Measurements from ENCODE around the gene PNMT. TPM values are rescaled to one million over a fixed set of nuclear protein-coding genes. Genes with fewer than 3 reads are reported as not detected.
A peak's percentile ranks its signal among the peaks of the same experiment; 100 is the strongest.

Gene PNMT
- total and polyA plus RNA-seq, 2 of the 13 experiments (the other 11 are each of a cell fraction or from before 2014, with no cell fraction given): 0.25 TPM; not detected in 1

GRCh38 chr17:39667945-39668924 is at the start of gene PNMT (continued):
- peak; percentile 51; the same call in 1 of the 2 replicates for TF ChIP-seq GMEB1 (CRISPR knock-in tag; IDR thresholded peaks at IDR 0.05; ENCODE audit: borderline replicate concordance)
- no peak for TF ChIP-seq SMARCE1 (IDR thresholded peaks at IDR 0.05; ENCODE audit: borderline replicate concordance)
- peak; percentile 87 for TF ChIP-seq ZNF33B (CRISPR knock-in tag; IDR thresholded peaks at IDR 0.05)
- peak; percentile 97 for TF ChIP-seq ZNF274 (CRISPR knock-in tag; IDR thresholded peaks at IDR 0.05)
- TF ChIP-seq ZNF343 (CRISPR knock-in tag; IDR thresholded peaks at IDR 0.05): peak; percentile 87
- TF ChIP-seq ZSCAN30 (CRISPR knock-in tag; IDR thresholded peaks at IDR 0.05): no peak
- peak; percentile 71; the same call in 1 of the 2 replicates for TF ChIP-seq LBX2 (CRISPR knock-in tag; IDR thresholded peaks at IDR 0.05; ENCODE audit: borderline replicate concordance)
- TF ChIP-seq MED8 (CRISPR knock-in tag; IDR thresholded peaks at IDR 0.05; ENCODE audit: insufficient replicate concordance): no peak
- TF ChIP-seq ARNT (IDR thresholded peaks at IDR 0.05): no peak
- TF ChIP-seq ZNF451 (CRISPR knock-in tag; IDR thresholded peaks at IDR 0.05): peak; percentile 74; the same call in 1 of the 2 replicates
- TF ChIP-seq FIP1L1 (IDR thresholded peaks at IDR 0.05; ENCODE audit: borderline replicate concordance, insufficient read depth, low read depth, low read length): no peak
- no peak for TF ChIP-seq ZNF616 (CRISPR knock-in tag; IDR thresholded peaks at IDR 0.05; ENCODE audit: low read depth)
- no peak for TF ChIP-seq ZNF430 (CRISPR knock-in tag; IDR thresholded peaks at IDR 0.05)
- no peak for TF ChIP-seq SNAPC2 (CRISPR knock-in tag; IDR thresholded peaks at IDR 0.05)
- TF ChIP-seq ZBTB7B (CRISPR knock-in tag; IDR thresholded peaks at IDR 0.05): peak; percentile 86
- TF ChIP-seq ZBED4 (CRISPR knock-in tag; IDR thresholded peaks at IDR 0.05; ENCODE audit: borderline replicate concordance): peak; percentile 87; the same call in 1 of the 2 replicates
- peak; percentile 90 for TF ChIP-seq TFDP2 (CRISPR knock-in tag; IDR thresholded peaks at IDR 0.05)
